SK-N-SH treated with all-trans-retinoic acid at 6 μM for 48 hours (cell line): ENCODE results near the gene RABGAP1L.

Experiments
- BACH2 ChIP-seq: fragments of 250-450 bp; sonication (Bioruptor Pico); IDR thresholded peaks from 2 replicates; pipeline ENCODE4 v1.9.0; 2021; ENCODE audit warnings: mild to moderate bottlenecking, borderline replicate concordance
- CREB5 ChIP-seq: fragments of 250-450 bp; sonication (Bioruptor Pico); IDR thresholded peaks from 2 replicates; pipeline ENCODE4 v1.5.1; 2020; ENCODE audit warnings: low read depth, mild to moderate bottlenecking, moderate library complexity
- PATZ1 ChIP-seq: fragments of 250-450 bp; sonication (Bioruptor Pico); IDR thresholded peaks from 2 replicates; pipeline ENCODE4 v1.8.0; 2020; ENCODE audit warnings: mild to moderate bottlenecking, moderate library complexity, borderline replicate concordance
- RARB ChIP-seq: fragments of 250-450 bp; sonication (Bioruptor Pico); IDR thresholded peaks from 2 replicates; pipeline ENCODE4 v1.8.0; 2021; ENCODE audit warnings: mild to moderate bottlenecking, moderate library complexity
- TOX ChIP-seq: fragments of 250-450 bp; sonication (Bioruptor Pico); IDR thresholded peaks from 2 replicates; pipeline ENCODE4 v1.8.0; 2021; ENCODE audit warnings: mild to moderate bottlenecking, moderate library complexity, borderline replicate concordance
- TSHZ2 ChIP-seq: fragments of 250-450 bp; sonication (Bioruptor Pico); IDR thresholded peaks from 2 replicates; pipeline ENCODE4 v1.5.0; 2020; ENCODE audit warnings: mild to moderate bottlenecking, moderate library complexity
- ZFP3 ChIP-seq: fragments of 250-450 bp; sonication (Bioruptor Pico); IDR thresholded peaks from 2 replicates; pipeline ENCODE4 v1.5.0; 2020; ENCODE audit warnings: mild to moderate bottlenecking, moderate library complexity
- ZFP30 ChIP-seq: fragments of 450-650 bp; formaldehyde crosslinking; IDR thresholded peaks from 2 replicates; pipeline ENCODE4 v1.5.0; 2022; ENCODE audit warnings: mild to moderate bottlenecking, moderate library complexity

GRCh38 chr1:174949061-174949460 is 789.7 kb downstream of the RABGAP1L start:
- no peak for TF ChIP-seq PATZ1 (CRISPR knock-in tag)
- no peak for TF ChIP-seq RARB (CRISPR knock-in tag)
- no peak for TF ChIP-seq ZFP30 (CRISPR knock-in tag)
- no peak for TF ChIP-seq TOX (CRISPR knock-in tag)
- TF ChIP-seq BACH2 (CRISPR knock-in tag), result no peak
- TF ChIP-seq TSHZ2 (CRISPR knock-in tag), result no peak
- no peak for TF ChIP-seq ZFP3 (CRISPR knock-in tag)
- no peak for TF ChIP-seq CREB5 (CRISPR knock-in tag)
